GM23338 (cell line): Measurements from ENCODE around the gene DNAJC8. TPM values are rescaled to one million over a fixed set of nuclear protein-coding genes. Genes with fewer than 3 reads are reported as not detected.

ENCODE experiments used
- ATAC-seq: fragments of 200-7000 bp; cut with Tn5 transposase; 3 replicates; pipeline ENCODE4 v1.9.1; 2020
- DNase-seq: peaks from one replicate; pipeline ENCODE4 v3.0.0-alpha.2; 2015; ENCODE audit warnings: low spot score
- H2AFZ ChIP-seq: fragments of 200-600 bp; sonication (generic); 2 replicates; pipeline ENCODE4 v1.8.0; 2016; ENCODE audit warnings: antibody characterized with exemption, mild to moderate bottlenecking, moderate library complexity
- H3F3A ChIP-seq: fragments of 200-600 bp; sonication (generic); replicated peaks from 2 replicates; pipeline ENCODE4 v1.8.0; 2017; ENCODE audit warnings: antibody characterized with exemption, mixed run types, low read depth
- H3K27ac ChIP-seq: fragments of 200-600 bp; sonication (generic); 2 replicates; pipeline ENCODE4 v1.6.1; 2016; ENCODE audit warnings: low read depth
- H3K27me3 ChIP-seq: fragments of 200-600 bp; sonication (generic); 2 replicates; pipeline ENCODE4 v1.8.0; 2016; ENCODE audit warnings: mild to moderate bottlenecking, mixed run types, moderate library complexity; ENCODE audit not compliant: insufficient read depth
- H3K36me3 ChIP-seq: fragments of 200-600 bp; sonication (generic); 2 replicates; pipeline ENCODE4 v1.8.0; 2016; ENCODE audit warnings: mild to moderate bottlenecking; ENCODE audit not compliant: insufficient read depth
- H3K4me1 ChIP-seq: fragments of 200-600 bp; sonication (generic); 2 replicates; pipeline ENCODE4 v1.8.0; 2016; ENCODE audit warnings: mild to moderate bottlenecking, moderate library complexity; ENCODE audit not compliant: insufficient read depth
- H3K4me2 ChIP-seq: fragments of 200-600 bp; sonication (generic); 2 replicates; pipeline ENCODE4 v1.7.1; 2017; ENCODE audit warnings: mixed run types
- H3K4me3 ChIP-seq: fragments of 200-600 bp; sonication (generic); 2 replicates; pipeline ENCODE4 v1.6.1; 2016; ENCODE audit warnings: mixed run types
- H3K79me2 ChIP-seq: fragments of 200-600 bp; sonication (generic); replicated peaks from 2 replicates; pipeline ENCODE4 v1.8.0; 2017; ENCODE audit warnings: mild to moderate bottlenecking; ENCODE audit not compliant: insufficient read depth
- H3K9me2 ChIP-seq: fragments of 200-600 bp; sonication (generic); 2 replicates; pipeline ENCODE4 v1.8.0; 2017; ENCODE audit not compliant: insufficient read depth
- H4K20me1 ChIP-seq: fragments of 200-600 bp; sonication (generic); replicated peaks from 2 replicates; pipeline ENCODE4 v1.8.0; 2017; ENCODE audit warnings: mild to moderate bottlenecking; ENCODE audit not compliant: insufficient read depth
- H3K27ac Mint-ChIP-seq: 2 replicates; pipeline ENCODE4 v1.8.0; 2020; ENCODE audit warnings: inconsistent platforms, mild to moderate bottlenecking, moderate library complexity, mixed read lengths
- H3K27me3 Mint-ChIP-seq: 3 replicates; pipeline ENCODE4 v1.8.0; 2022; ENCODE audit warnings: low read depth, mild to moderate bottlenecking, moderate library complexity, mixed read lengths, inconsistent platforms; ENCODE audit not compliant: insufficient read depth, poor library complexity
- H3K36me3 Mint-ChIP-seq: 3 replicates; pipeline ENCODE4 v1.8.0; 2021; ENCODE audit warnings: low read depth, mild to moderate bottlenecking, inconsistent platforms, moderate library complexity, mixed read lengths
- H3K4me1 Mint-ChIP-seq: 3 replicates; pipeline ENCODE4 v1.8.0; 2020; ENCODE audit warnings: mild to moderate bottlenecking, inconsistent platforms, mixed read lengths
- H3K4me3 Mint-ChIP-seq: 3 replicates; pipeline ENCODE4 v1.8.0; 2021; ENCODE audit warnings: moderate library complexity, mild to moderate bottlenecking, inconsistent platforms, mixed read lengths
- H3K9me3 Mint-ChIP-seq: 3 replicates; pipeline ENCODE4 v1.8.0; 2020; ENCODE audit warnings: moderate library complexity, mild to moderate bottlenecking, inconsistent platforms, mixed read lengths
- CREB1 ChIP-seq: fragments of 250-450 bp; sonication (Bioruptor Pico); IDR thresholded peaks from 2 replicates; pipeline ENCODE4 v1.5.0; 2020; ENCODE audit warnings: low read depth, mild to moderate bottlenecking, moderate library complexity
- EZH2 ChIP-seq: fragments of 200-600 bp; sonication (generic); IDR thresholded peaks from one replicate; pipeline ENCODE4 v1.8.0; 2017; ENCODE audit warnings: antibody characterized with exemption, mild to moderate bottlenecking, low read depth; ENCODE audit not compliant: unreplicated experiment
- EZH2phosphoT487 ChIP-seq: fragments of 200-600 bp; sonication (generic); IDR thresholded peaks from one replicate; pipeline ENCODE4 v1.8.1; 2018; ENCODE audit warnings: antibody characterized with exemption; ENCODE audit not compliant: unreplicated experiment
- JUNB ChIP-seq: IDR thresholded peaks from one replicate; pipeline ENCODE4 v1.6.1; 2016; ENCODE audit warnings: antibody characterized with exemption; ENCODE audit not compliant: unreplicated experiment
- NANOG ChIP-seq: IDR thresholded peaks from 2 replicates; pipeline ENCODE4 v1.6.1; 2016; ENCODE audit warnings: antibody characterized with exemption, borderline replicate concordance
- POLR2AphosphoS5 ChIP-seq: IDR thresholded peaks from 2 replicates; pipeline ENCODE4 v1.6.1; 2016; ENCODE audit warnings: antibody characterized with exemption, low read depth
- STAT1 ChIP-seq: IDR thresholded peaks from one replicate; pipeline ENCODE4 v1.6.1; 2016; ENCODE audit warnings: antibody characterized with exemption; ENCODE audit not compliant: unreplicated experiment
- ZNF114 ChIP-seq: fragments of 250-450 bp; sonication (Bioruptor Pico); IDR thresholded peaks from 2 replicates; pipeline ENCODE4 v1.5.0; 2020; ENCODE audit warnings: mild to moderate bottlenecking, moderate library complexity
- ZNF331 ChIP-seq: fragments of 250-450 bp; sonication (Bioruptor Pico); IDR thresholded peaks from 2 replicates; pipeline ENCODE4 v1.5.0; 2020; ENCODE audit warnings: low read depth, mild to moderate bottlenecking, moderate library complexity
- polyA plus RNA-seq: library from polyadenylated mRNA; unstranded; fragments of >200 nt; fragmentation: Nextera tagmentation; extraction: Ambion mirVana; gene quantifications from 2 replicates; pipeline ENCODE4 v1.2.1, GENCODE V29; 2016
- total RNA-seq: library from RNA; depleted of rRNA; stranded (reverse); fragments of >200 nt; shearing (Covaris generic); gene quantifications from 2 replicates; pipeline ENCODE4 v1.2.3, GENCODE V29; 2014
- TF ChIP-seq, protein P1 (sequence below): fragments of 250-450 bp; sonication (Bioruptor Pico); IDR thresholded peaks from 2 replicates; pipeline ENCODE4 v1.5.0; 2020; ENCODE audit warnings: mild to moderate bottlenecking, moderate library complexity
- TF ChIP-seq, protein P2 (sequence below), 2 experiments: fragments of 200-600 bp in 1 of 2; sonication (generic) in 1 of 2; conservative IDR thresholded peaks; 2 replicates each; pipeline versions ENCODE4 v1.5.1 to v1.6.1; 2016 to 2017; ENCODE audit warnings: antibody characterized with exemption in 2 of 2, low read depth in 2 of 2, mild to moderate bottlenecking in 2 of 2, moderate library complexity in 1 of 2
- TF ChIP-seq, protein P3 (sequence below): IDR thresholded peaks from 2 replicates; pipeline ENCODE4 v1.6.1; 2016; ENCODE audit warnings: antibody characterized with exemption
- TF ChIP-seq, protein P4 (sequence below): IDR thresholded peaks from one replicate; pipeline ENCODE4 v1.6.1; 2018; ENCODE audit warnings: antibody characterized with exemption; ENCODE audit not compliant: unreplicated experiment

DNAJC8 gene
- total and polyA plus RNA-seq, 2 experiments from 2014 or later = 67.3 to 210 TPM

DNA sequence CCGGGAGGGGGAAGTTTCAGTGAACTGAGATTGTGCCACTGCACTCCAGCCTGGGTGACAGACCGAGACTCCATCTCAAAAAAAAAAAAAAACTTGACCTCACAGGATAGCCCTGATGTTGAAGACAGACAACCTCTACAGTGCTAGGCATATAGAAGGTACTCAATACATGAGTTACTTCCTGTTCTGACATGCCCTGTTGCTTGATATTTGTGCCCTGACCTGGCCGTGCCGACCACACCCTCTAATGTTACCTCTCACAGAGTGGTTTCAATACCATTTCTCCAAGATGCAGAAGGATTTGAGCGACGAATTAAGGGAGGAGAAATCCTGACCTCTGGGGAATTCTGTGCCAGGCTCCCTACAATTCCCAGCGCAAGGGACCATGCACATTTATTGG, 61.6 kb downstream of the DNAJC8 start:
- no peaks in the 10 kb centered on the region for H4K20me1 ChIP-seq
- H3K9me2 ChIP-seq = no peaks in the 10 kb centered on the region
- no peaks in the 10 kb centered on the region for H3F3A ChIP-seq
- H3K4me3 ChIP-seq = no peak overlapping the region
- H3K27me3 Mint-ChIP-seq = peaks cover 8% of the 10 kb centered on the region
- H3K79me2 ChIP-seq = no peaks in the 10 kb centered on the region
- DNase-seq = no peak
- H3K4me1 ChIP-seq = no peaks in the 10 kb centered on the region
- H3K27ac ChIP-seq = no peak overlapping the region
- H3K9me3 Mint-ChIP-seq = no peaks in the 10 kb centered on the region
- no peak overlapping the region for H3K4me3 Mint-ChIP-seq
- no peaks in the 10 kb centered on the region for H3K36me3 ChIP-seq
- peaks cover 7% of the 10 kb centered on the region for H3K4me1 Mint-ChIP-seq
- ATAC-seq = no peak
- TF ChIP-seq, protein P1, sequence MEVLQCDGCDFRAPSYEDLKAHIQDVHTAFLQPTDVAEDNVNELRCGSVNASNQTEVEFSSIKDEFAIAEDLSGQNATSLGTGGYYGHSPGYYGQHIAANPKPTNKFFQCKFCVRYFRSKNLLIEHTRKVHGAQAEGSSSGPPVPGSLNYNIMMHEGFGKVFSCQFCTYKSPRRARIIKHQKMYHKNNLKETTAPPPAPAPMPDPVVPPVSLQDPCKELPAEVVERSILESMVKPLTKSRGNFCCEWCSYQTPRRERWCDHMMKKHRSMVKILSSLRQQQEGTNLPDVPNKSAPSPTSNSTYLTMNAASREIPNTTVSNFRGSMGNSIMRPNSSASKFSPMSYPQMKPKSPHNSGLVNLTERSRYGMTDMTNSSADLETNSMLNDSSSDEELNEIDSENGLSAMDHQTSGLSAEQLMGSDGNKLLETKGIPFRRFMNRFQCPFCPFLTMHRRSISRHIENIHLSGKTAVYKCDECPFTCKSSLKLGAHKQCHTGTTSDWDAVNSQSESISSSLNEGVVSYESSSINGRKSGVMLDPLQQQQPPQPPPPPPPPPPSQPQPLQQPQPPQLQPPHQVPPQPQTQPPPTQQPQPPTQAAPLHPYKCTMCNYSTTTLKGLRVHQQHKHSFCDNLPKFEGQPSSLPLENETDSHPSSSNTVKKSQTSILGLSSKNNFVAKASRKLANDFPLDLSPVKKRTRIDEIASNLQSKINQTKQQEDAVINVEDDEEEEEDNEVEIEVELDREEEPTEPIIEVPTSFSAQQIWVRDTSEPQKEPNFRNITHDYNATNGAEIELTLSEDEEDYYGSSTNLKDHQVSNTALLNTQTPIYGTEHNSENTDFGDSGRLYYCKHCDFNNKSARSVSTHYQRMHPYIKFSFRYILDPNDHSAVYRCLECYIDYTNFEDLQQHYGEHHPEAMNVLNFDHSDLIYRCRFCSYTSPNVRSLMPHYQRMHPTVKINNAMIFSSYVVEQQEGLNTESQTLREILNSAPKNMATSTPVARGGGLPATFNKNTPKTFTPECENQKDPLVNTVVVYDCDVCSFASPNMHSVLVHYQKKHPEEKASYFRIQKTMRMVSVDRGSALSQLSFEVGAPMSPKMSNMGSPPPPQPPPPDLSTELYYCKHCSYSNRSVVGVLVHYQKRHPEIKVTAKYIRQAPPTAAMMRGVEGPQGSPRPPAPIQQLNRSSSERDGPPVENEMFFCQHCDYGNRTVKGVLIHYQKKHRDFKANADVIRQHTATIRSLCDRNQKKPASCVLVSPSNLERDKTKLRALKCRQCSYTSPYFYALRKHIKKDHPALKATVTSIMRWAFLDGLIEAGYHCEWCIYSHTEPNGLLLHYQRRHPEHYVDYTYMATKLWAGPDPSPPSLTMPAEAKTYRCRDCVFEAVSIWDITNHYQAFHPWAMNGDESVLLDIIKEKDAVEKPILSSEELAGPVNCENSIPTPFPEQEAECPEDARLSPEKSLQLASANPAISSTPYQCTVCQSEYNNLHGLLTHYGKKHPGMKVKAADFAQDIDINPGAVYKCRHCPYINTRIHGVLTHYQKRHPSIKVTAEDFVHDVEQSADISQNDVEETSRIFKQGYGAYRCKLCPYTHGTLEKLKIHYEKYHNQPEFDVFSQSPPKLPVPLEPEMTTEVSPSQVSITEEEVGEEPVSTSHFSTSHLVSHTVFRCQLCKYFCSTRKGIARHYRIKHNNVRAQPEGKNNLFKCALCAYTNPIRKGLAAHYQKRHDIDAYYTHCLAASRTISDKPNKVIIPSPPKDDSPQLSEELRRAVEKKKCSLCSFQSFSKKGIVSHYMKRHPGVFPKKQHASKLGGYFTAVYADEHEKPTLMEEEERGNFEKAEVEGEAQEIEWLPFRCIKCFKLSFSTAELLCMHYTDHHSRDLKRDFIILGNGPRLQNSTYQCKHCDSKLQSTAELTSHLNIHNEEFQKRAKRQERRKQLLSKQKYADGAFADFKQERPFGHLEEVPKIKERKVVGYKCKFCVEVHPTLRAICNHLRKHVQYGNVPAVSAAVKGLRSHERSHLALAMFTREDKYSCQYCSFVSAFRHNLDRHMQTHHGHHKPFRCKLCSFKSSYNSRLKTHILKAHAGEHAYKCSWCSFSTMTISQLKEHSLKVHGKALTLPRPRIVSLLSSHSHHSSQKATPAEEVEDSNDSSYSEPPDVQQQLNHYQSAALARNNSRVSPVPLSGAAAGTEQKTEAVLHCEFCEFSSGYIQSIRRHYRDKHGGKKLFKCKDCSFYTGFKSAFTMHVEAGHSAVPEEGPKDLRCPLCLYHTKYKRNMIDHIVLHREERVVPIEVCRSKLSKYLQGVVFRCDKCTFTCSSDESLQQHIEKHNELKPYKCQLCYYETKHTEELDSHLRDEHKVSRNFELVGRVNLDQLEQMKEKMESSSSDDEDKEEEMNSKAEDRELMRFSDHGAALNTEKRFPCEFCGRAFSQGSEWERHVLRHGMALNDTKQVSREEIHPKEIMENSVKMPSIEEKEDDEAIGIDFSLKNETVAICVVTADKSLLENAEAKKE (CRISPR knock-in tag) = no peak
- TF ChIP-seq, protein P2, sequence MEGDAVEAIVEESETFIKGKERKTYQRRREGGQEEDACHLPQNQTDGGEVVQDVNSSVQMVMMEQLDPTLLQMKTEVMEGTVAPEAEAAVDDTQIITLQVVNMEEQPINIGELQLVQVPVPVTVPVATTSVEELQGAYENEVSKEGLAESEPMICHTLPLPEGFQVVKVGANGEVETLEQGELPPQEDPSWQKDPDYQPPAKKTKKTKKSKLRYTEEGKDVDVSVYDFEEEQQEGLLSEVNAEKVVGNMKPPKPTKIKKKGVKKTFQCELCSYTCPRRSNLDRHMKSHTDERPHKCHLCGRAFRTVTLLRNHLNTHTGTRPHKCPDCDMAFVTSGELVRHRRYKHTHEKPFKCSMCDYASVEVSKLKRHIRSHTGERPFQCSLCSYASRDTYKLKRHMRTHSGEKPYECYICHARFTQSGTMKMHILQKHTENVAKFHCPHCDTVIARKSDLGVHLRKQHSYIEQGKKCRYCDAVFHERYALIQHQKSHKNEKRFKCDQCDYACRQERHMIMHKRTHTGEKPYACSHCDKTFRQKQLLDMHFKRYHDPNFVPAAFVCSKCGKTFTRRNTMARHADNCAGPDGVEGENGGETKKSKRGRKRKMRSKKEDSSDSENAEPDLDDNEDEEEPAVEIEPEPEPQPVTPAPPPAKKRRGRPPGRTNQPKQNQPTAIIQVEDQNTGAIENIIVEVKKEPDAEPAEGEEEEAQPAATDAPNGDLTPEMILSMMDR (conservative IDR thresholded peaks at IDR 0.05; ENCODE audit: low read depth in 2 of 2) = no peak
- no peak for TF ChIP-seq EZH2phosphoT487
- no peak for TF ChIP-seq ZNF331 (CRISPR knock-in tag)
- no peak for TF ChIP-seq NANOG
- no peak for TF ChIP-seq JUNB
- TF ChIP-seq STAT1 = no peak
- TF ChIP-seq EZH2 = no peak
- TF ChIP-seq, protein P3, sequence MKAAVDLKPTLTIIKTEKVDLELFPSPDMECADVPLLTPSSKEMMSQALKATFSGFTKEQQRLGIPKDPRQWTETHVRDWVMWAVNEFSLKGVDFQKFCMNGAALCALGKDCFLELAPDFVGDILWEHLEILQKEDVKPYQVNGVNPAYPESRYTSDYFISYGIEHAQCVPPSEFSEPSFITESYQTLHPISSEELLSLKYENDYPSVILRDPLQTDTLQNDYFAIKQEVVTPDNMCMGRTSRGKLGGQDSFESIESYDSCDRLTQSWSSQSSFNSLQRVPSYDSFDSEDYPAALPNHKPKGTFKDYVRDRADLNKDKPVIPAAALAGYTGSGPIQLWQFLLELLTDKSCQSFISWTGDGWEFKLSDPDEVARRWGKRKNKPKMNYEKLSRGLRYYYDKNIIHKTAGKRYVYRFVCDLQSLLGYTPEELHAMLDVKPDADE = no peak
- no peak for TF ChIP-seq ZNF114 (CRISPR knock-in tag)
- TF ChIP-seq, protein P4, sequence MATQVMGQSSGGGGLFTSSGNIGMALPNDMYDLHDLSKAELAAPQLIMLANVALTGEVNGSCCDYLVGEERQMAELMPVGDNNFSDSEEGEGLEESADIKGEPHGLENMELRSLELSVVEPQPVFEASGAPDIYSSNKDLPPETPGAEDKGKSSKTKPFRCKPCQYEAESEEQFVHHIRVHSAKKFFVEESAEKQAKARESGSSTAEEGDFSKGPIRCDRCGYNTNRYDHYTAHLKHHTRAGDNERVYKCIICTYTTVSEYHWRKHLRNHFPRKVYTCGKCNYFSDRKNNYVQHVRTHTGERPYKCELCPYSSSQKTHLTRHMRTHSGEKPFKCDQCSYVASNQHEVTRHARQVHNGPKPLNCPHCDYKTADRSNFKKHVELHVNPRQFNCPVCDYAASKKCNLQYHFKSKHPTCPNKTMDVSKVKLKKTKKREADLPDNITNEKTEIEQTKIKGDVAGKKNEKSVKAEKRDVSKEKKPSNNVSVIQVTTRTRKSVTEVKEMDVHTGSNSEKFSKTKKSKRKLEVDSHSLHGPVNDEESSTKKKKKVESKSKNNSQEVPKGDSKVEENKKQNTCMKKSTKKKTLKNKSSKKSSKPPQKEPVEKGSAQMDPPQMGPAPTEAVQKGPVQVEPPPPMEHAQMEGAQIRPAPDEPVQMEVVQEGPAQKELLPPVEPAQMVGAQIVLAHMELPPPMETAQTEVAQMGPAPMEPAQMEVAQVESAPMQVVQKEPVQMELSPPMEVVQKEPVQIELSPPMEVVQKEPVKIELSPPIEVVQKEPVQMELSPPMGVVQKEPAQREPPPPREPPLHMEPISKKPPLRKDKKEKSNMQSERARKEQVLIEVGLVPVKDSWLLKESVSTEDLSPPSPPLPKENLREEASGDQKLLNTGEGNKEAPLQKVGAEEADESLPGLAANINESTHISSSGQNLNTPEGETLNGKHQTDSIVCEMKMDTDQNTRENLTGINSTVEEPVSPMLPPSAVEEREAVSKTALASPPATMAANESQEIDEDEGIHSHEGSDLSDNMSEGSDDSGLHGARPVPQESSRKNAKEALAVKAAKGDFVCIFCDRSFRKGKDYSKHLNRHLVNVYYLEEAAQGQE = no peak
- no peak for TF ChIP-seq POLR2AphosphoS5
- no peak for TF ChIP-seq CREB1
- H3K27ac Mint-ChIP-seq = peak overlapping the region; percentile 33; the same call in 1 of the 2 replicates
- H3K27me3 ChIP-seq = no peaks in the 10 kb centered on the region
- peak overlapping the region; percentile 72; the same call in 1 of the 2 replicates for H2AFZ ChIP-seq
- no peaks in the 10 kb centered on the region for H3K36me3 Mint-ChIP-seq
- H3K4me2 ChIP-seq = no peak overlapping the region
